PC-3 (cell line): ENCODE data around the gene LAIR2. TPM values are rescaled to one million over a fixed set of nuclear protein-coding genes. Genes with fewer than 3 reads are reported as not detected.
A peak's percentile ranks its signal among the peaks of the same experiment; 100 is the strongest.

Source experiments
- ATAC-seq: fragments of 200-7000 bp; cut with Tn5 transposase; 2 replicates; pipeline ENCODE4 v1.9.1; 2020; ENCODE audit warnings: mild to moderate bottlenecking, moderate library complexity
- BruUV-seq: library from RNA; stranded (reverse); fragments of 400-500 nt; replicated peaks from 2 replicates; lab custom pipeline; 2021; lab: Mats Ljungman, UMichigan
- CTCF ChIA-PET: fragments of 300-600 bp; sonication (Branson Sonifier 250); formaldehyde crosslinking; loops from one replicate; lab custom pipeline; 2022; ENCODE audit warnings: antibody characterized with exemption; lab: Charles Lee
- POLR2A ChIA-PET: fragments of 300-600 bp; sonication (Branson Sonifier 250); formaldehyde crosslinking; loops from one replicate; lab custom pipeline; 2022; ENCODE audit warnings: antibody characterized with exemption; ENCODE audit not compliant: unreplicated experiment; lab: Charles Lee
- DNase-seq: peaks from one replicate; pipeline ENCODE4 v3.0.0-alpha.2; 2015
- H2AFZ ChIP-seq: fragments of 300-600 bp; sonication (generic); 2 replicates; pipeline ENCODE4 v1.6.0; 2016; ENCODE audit warnings: antibody characterized with exemption, low read length
- H3F3A ChIP-seq: fragments of 300-600 bp; sonication (generic); one replicate; pipeline ENCODE4 v1.6.0; 2017; ENCODE audit warnings: antibody characterized with exemption, low read length, control low read depth, mild to moderate bottlenecking; ENCODE audit not compliant: unreplicated experiment
- H3K27ac ChIP-seq: fragments of 300-600 bp; sonication (generic); 2 replicates; pipeline ENCODE4 v1.5.1; 2016; ENCODE audit warnings: mild to moderate bottlenecking, low read length
- H3K27me3 ChIP-seq: fragments of 300-600 bp; sonication (generic); 2 replicates; pipeline ENCODE4 v1.6.1; 2016; ENCODE audit warnings: low read length, mixed read lengths
- H3K36me3 ChIP-seq: fragments of 300-600 bp; sonication (generic); 2 replicates; pipeline ENCODE4 v1.6.1; 2016; ENCODE audit warnings: low read depth, mixed run types, low read length, mixed read lengths
- H3K4me1 ChIP-seq: fragments of 300-600 bp; sonication (generic); 2 replicates; pipeline ENCODE4 v1.5.1; 2016; ENCODE audit warnings: low read length; ENCODE audit not compliant: insufficient read depth
- H3K4me2 ChIP-seq: fragments of 300-600 bp; sonication (generic); 2 replicates; pipeline ENCODE4 v1.6.0; 2016; ENCODE audit warnings: low read length
- H3K4me3 ChIP-seq: fragments of 300-600 bp; sonication (generic); 2 replicates; pipeline ENCODE4 v1.5.1; 2016; ENCODE audit warnings: mild to moderate bottlenecking, low read length, mixed read lengths
- H3K79me2 ChIP-seq: fragments of 300-600 bp; sonication (generic); 2 replicates; pipeline ENCODE4 v1.6.1; 2017; ENCODE audit warnings: low read length, mixed read lengths
- H3K9ac ChIP-seq: fragments of 300-600 bp; sonication (generic); 2 replicates; pipeline ENCODE4 v1.6.0; 2016; ENCODE audit warnings: mild to moderate bottlenecking, low read length
- H3K9me2 ChIP-seq: fragments of 300-600 bp; sonication (generic); replicated peaks from 2 replicates; pipeline ENCODE4 v1.6.1; 2016; ENCODE audit warnings: mixed run types, low read length, mixed read lengths
- H3K9me3 ChIP-seq: fragments of 300-600 bp; sonication (generic); 2 replicates; pipeline ENCODE4 v1.6.1; 2016; ENCODE audit warnings: low read length, mixed read lengths
- H4K20me1 ChIP-seq: fragments of 300-600 bp; sonication (generic); 2 replicates; pipeline ENCODE4 v1.6.1; 2016; ENCODE audit warnings: low read length, mixed read lengths
- EZH2 ChIP-seq: fragments of 300-600 bp; sonication (generic); IDR thresholded peaks from one replicate; pipeline ENCODE4 v1.6.1; 2017; ENCODE audit warnings: antibody characterized with exemption, mild to moderate bottlenecking, low read length; ENCODE audit not compliant: unreplicated experiment
- EZH2phosphoT487 ChIP-seq: fragments of 300-600 bp; sonication (generic); IDR thresholded peaks from 2 replicates; pipeline ENCODE4 v1.6.1; 2018; ENCODE audit warnings: mild to moderate bottlenecking, antibody characterized with exemption, low read length, borderline replicate concordance
- intact Hi-C: fragments of 100-400 bp; cut with micrococcal nuclease; formaldehyde crosslinking; loops from 2 replicates; pipeline ENCODE4 v1.9.0; 2023
- total RNA-seq: library from RNA; depleted of rRNA; stranded (reverse); fragments of >200 nt; gene quantifications from 2 replicates; pipeline ENCODE4 v1.2.3, GENCODE V29; 2014
- TF ChIP-seq, protein P1 (sequence below): fragments of 300-600 bp; sonication (generic); conservative IDR thresholded peaks from 2 replicates; pipeline ENCODE4 v1.5.1; 2017; ENCODE audit warnings: antibody characterized with exemption, low read depth, mild to moderate bottlenecking, low read length

The LAIR2 gene
- total RNA-seq, 1 experiment from 2014 or later: not detected

DNA sequence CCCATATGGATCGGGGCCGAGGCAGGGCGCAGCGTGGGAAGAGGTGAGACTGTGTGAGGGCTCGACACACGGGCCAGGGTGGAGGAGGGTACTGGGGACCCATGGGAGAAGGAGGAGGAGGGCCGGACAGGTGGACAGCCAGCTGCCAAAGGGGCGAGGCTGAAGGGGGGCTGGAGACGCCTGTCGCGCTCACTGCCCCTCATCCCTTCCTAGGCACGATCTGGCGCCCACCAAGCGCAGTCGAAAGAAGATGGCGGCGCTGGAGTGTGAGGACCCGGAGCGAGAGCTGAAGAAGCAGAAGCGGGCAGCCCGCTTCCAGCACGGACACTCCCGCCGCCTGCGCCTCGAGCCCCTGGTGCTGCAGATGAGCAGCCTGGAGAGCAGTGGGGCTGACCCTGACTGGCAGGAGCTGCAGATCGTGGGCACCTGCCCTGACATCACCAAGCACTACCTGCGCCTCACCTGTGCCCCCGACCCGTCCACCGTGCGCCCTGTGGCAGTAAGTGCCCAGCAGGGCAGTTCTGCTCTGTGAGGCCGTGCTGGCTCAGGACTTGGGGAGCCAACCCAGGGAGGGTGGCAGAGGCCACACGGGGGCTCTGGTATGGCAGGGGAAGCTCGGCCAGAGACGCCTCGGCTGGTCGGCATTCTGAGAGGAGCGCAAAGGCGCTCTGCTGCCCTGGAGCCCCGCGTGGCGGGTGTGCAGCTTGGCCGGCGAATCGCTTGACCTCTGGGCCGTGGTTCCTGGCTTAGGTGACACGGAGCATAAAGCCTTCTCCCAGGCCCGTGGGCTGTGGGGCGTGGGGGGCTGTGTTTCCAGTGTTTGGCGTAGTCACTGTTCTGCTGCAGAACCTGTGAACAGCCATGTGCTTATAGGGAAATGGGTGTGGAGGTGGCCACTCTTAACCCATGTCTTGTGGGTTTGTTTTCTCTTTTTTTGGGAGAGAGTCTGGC, 45.9 kb upstream of the LAIR2 start:
- no peak for ATAC-seq
- Histone ChIP-seq H3K4me2 (no peak overlapping the region), H3K4me1 (peaks cover 2% of the 10 kb centered on the region; the same call in 1 of the 2 replicates), H3K9me3 (no peaks in the 10 kb centered on the region), H3K27ac (no peak overlapping the region), H3K9ac (no peak overlapping the region), H3K9me2 (no peaks in the 10 kb centered on the region), H3F3A (no peaks in the 10 kb centered on the region), H2AFZ (no peak overlapping the region), H3K79me2 (peaks cover 79% of the 10 kb centered on the region), H3K4me3 (no peak overlapping the region), H3K36me3 (peaks cover 86% of the 10 kb centered on the region), H3K27me3 (no peaks in the 10 kb centered on the region), H4K20me1 (peaks cover 48% of the 10 kb centered on the region)
- intact Hi-C loops: no loop called here
- BruUV-seq: no TSS peak
- TF ChIP-seq, protein P1, sequence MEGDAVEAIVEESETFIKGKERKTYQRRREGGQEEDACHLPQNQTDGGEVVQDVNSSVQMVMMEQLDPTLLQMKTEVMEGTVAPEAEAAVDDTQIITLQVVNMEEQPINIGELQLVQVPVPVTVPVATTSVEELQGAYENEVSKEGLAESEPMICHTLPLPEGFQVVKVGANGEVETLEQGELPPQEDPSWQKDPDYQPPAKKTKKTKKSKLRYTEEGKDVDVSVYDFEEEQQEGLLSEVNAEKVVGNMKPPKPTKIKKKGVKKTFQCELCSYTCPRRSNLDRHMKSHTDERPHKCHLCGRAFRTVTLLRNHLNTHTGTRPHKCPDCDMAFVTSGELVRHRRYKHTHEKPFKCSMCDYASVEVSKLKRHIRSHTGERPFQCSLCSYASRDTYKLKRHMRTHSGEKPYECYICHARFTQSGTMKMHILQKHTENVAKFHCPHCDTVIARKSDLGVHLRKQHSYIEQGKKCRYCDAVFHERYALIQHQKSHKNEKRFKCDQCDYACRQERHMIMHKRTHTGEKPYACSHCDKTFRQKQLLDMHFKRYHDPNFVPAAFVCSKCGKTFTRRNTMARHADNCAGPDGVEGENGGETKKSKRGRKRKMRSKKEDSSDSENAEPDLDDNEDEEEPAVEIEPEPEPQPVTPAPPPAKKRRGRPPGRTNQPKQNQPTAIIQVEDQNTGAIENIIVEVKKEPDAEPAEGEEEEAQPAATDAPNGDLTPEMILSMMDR: no peak
- TF ChIP-seq EZH2: no peak
- no peak for TF ChIP-seq EZH2phosphoT487
- POLR2A ChIA-PET: no interaction called here
- CTCF ChIA-PET: no interaction called here
- no peak for DNase-seq

DNA sequence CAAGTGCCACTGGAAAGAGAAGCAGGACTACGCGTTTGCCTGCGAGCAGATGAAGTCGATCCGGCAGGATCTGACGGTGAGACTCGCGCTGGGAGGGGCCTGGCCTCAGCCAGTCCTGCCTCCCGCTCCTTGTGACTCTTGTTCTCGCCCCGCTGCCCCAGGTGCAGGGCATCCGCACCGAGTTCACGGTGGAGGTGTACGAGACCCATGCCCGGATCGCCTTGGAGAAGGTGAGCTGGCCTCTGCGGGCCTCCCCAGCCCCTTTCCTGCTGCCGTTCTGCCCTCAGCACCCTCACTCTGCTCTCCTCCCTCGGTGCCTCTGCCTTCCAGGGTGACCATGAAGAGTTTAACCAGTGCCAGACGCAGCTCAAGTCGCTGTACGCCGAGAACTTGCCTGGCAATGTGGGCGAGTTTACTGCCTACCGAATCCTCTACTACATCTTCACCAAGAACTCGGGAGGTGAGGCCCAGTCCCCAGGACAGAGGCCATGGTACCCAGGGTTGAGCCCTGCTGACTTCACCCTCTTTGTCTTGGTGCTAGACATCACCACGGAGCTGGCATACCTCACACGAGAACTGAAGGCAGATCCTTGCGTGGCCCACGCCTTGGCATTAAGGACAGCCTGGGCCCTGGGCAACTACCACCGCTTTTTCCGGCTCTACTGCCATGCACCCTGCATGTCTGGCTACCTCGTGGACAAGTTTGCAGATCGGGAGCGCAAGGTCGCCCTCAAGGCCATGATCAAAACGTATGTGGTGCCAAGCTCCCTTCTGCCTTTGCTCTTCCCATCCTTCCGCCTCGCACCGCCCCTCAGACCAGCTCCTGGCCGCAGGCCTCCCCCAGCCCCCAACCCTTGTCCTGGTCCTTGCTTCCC, 44.6 kb upstream of the LAIR2 start:
- Histone ChIP-seq H3K9ac (no peak overlapping the region), H3K4me1 (peaks cover 13% of the 10 kb centered on the region), H3K27me3 (no peaks in the 10 kb centered on the region), H4K20me1 (peaks cover 35% of the 10 kb centered on the region), H3K27ac (no peak overlapping the region), H3F3A (no peaks in the 10 kb centered on the region), H3K79me2 (peaks cover 79% of the 10 kb centered on the region), H2AFZ (no peak overlapping the region), H3K4me2 (no peak overlapping the region), H3K9me2 (no peaks in the 10 kb centered on the region), H3K36me3 (peaks cover 77% of the 10 kb centered on the region), H3K4me3 (no peak overlapping the region), H3K9me3 (no peaks in the 10 kb centered on the region)
- BruUV-seq: TSS peak; percentile 5
- ATAC-seq (no peak), DNase-seq (no peak)
- CTCF ChIA-PET: no interaction called here
- intact Hi-C loops: no loop called here
- POLR2A ChIA-PET: interaction anchor here (0.6 kb wide), 1 partner anchor 181 kb away, joined by 4 read pairs; no protein-coding TSS in a partner anchor
- no peak for TF ChIP-seq EZH2
- TF ChIP-seq, protein P1: no peak
- TF ChIP-seq EZH2phosphoT487: no peak
